Tibial nerve (tissue), 3 donors: ENCODE data around the gene U2AF1L4.

Experiments used
- CTCF ChIP-seq, 5 experiments: fragments of 200-600 bp in 3 of 5; fragments of 450-650 bp in 2 of 5; sonication (generic) in 3 of 5; IDR thresholded peaks; one replicate each; pipeline ENCODE4 v1.5.1; 2016 to 2019; ENCODE audit warnings: antibody characterized with exemption in 5 of 5, mild to moderate bottlenecking in 3 of 5, moderate library complexity in 2 of 5
- POLR2A ChIP-seq, 2 donors: fragments of 450-650 bp; IDR thresholded peaks; one replicate each; pipeline ENCODE4 v1.6.1; 2017; ENCODE audit warnings: antibody characterized with exemption in 2 of 2, mild to moderate bottlenecking in 2 of 2, moderate library complexity in 2 of 2

- TF ChIP-seq CTCF (IDR thresholded peaks at IDR 0.05), result no peak
- no peak for TF ChIP-seq POLR2A (IDR thresholded peaks at IDR 0.05)
Measured at GRCh38 chr19:35759697-35760096, 14.5 kb upstream of the U2AF1L4 start.
